DMS153 treated with DMSO at 0.1 percent for 48 hours (cell line): ENCODE data around the gene PPARA.

ENCODE experiments used
- DNase-seq: peaks from one replicate; lab custom pipeline; 2025; ENCODE audit not compliant: unreplicated experiment; lab: John Stamatoyannopoulos, UW

Gene PPARA

DNA sequence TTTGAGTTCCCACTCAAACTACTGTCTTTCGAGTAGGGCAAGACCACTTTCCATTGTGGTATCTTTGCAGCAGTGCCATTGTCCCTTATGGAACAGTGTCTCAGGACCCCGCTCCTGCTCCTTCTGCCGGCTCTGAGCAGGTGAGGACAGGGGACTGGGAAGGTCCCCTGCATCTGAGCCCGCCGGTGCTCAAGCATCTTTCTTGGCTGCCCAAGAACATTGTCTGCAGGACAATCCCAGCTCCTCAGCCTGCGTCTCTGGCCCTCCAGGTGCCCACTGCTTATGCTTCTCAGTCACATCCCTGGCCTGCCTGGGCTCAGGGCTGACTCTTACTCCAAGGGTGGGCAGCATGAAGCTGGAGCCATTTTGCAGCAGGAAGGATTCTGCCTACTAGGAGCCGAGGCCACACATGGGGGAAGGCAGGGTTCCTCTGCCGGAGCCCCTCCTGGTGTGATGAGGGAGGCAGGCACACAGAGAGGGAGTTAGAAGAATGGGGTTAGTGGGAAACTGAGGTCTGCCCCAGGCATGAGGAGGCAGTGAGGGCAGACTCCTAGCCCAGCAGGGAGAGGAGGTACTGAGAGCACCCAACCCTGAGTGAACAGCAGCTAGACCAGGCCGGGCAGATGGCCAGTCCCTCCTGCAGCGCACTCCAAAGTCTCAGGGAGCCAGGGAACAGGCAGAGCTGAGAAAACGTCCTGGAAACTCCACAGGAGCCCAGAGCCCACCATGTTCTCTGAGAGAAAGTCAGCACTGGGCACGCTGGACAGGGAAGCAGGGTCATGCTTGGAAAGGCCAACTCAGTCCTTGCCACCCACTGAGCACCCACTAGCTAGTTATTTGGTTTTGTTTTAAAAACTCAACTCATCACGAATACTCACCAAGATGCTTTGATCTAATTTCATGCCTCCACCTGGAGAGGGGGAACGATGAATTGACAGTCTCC is 7.5 kb upstream of the PPARA start:
- no peak for DNase-seq

DNA sequence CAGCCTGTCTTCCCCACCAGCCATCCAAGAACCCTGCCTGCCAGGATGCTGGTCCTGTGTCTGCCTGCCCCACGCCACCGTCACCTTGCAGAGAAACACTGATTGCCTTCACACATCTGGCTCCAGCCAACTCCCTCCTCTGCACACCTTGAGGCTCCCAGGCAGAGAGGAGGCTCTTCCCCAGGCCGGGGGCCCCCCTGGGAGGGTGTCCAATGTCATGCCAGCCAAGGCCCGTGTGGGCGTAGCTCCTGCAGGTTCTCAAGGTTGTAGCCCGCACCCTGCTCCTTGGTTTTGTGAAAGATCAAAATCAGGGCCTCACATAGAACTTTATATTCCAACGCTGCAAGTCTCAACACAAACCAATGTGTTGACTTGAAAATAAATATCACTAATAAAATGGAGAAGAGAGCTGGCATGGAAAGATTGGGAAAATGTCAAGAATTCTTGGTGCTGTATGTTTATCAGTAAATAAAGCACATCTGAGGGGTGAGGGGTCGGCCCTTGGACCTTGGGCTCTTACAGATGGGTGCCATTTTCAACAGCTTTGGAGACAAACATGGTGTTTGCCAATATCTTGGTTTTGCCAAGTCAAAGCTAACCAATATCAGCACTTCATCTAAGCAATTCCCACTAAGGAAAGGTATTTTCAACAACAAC is 6.7 kb upstream of the PPARA start:
- DNase-seq, result no peak

DNA sequence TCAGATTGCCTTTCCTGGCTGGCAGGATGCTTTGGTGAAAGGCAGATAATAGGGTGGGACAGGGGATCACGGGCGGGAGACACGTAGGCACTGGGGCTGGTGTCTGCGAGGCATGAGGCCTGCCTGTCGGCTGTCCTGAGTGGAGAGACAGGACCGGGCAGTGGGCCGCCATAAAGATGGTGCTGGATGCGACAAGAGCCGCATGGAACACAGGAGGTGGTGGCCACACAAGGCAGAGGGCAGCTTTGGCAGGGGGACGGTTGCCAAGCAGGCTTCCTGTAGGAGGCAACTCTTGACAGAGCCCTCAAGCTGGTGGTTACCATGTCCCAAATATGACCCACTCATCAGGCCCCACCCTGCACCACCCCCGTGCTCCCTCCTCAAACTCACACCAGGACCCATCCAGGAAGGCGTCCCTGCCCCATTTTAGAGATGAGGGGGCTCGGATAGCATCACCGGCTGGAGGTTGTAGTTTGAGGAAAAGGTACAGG is 4.9 kb upstream of the PPARA start:
- DNase-seq, result no peak

DNA sequence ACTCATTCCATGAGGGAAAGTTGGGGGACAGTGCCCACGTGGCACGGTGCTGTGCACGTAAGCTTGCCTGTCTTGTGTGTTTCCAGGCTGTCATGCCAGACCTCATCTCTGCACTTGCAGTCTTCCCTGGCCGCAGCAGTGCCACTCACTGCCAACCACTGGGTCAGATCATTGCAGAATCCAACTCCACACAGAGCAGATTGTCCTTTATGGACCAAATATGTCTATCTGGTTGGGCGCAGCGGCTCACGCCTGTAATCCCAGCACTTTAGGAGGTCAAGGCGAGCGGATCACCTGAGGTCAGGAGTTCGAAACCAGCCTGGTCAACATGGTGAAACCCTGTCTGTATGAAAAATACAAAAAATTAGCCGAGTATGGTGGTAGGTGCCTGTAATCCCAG is 4.4 kb upstream of the PPARA start:
- no peak for DNase-seq

DNA sequence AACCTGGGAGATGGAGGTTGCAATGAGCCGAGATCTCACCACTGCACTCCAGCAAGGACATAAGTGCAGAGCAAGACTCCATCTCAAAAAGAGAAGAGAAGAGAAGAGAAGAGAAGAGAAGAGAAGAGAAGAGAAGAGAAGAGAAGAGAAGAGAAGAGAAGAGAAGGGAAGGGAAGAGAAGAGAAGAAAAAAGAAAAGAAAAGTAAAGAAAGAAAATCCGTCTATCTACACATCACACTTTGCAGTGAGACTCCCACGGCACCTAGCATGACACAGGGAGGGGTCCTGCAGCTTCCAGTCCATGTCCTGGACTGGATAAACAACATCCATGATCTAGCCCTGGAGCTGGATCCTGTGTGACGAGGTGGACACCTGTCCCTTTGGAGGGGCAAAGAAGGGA is 4.0 kb upstream of the PPARA start:
- no peak for DNase-seq

DNA sequence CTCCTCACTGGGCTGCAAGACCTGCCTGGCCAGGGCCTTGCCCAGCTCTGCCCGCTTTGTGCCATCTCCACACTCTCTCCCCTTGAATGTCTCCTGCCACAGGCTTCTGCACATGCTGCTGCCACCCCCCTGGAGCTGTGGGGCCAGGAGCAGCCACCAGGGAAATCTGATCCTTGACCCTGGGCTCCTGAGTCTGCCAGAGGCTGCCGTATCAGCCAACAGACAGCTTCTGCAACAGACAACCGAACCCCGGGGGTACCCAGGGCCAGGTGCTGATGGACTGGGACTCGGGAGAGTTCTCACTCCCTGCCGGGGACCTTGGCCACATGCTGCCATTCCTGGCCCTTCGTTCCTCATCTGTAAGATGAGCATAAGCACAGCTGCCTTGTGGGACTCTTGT is 3.3 kb upstream of the PPARA start:
- DNase-seq, result no peak

DNA sequence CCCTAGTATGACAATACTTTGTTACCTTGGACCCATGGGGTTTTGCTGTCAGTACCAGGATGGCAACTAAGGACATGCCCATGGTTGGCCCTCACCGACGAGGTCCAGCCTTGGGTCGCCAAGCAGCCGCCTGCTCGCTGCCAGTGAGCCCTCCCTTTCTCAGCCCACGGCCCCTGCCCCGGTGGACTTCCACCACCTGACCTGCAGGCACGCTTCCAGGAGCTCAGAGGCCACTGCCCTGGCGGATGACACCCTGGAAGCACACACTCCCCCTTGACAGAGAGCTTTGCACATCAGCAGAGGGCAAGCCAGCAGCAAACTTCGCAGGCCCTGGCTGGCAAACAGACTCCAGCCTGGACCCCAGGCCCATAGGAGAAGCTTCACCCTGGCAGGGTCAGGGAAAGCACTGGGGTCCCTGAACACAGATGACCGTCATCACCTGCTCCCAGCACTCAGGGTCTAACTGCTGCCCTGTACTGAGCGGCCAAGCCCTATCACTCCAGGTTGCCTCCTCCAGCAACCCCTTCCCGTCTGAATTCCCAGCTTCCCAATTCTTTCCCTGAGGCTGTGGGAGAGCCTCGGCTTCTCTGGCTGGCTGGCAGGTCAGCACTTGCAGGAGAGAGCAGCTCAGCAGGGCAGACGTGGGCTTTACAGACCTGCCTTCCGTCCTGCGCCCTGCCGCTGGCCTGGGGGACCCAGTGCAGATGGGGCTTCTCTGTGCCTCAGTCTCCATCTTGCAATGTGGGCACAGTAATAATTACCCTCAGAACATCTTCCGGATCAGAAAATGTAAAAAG is 2.7 kb upstream of the PPARA start:
- DNase-seq, result no peak

DNA sequence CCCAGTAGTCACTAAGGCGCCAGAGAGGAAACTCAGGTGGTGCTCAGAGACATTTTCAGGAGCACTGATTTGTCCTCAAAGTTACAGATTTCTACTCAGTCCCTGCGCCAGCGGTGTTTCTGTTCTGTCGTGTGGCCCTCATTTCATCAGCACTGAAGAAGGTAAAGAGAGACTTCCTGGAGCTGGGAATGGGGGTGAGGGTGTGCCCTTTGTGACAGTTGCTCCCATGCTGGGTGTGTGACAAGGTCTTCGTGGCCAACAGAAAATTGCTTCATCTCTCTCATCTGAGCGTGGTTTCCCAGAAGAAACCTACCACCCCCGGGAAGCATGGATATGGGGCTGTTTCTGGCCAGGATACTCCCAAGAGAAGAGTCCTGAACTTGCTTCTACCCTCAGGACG is 2.0 kb upstream of the PPARA start:
- no peak for DNase-seq

DNA sequence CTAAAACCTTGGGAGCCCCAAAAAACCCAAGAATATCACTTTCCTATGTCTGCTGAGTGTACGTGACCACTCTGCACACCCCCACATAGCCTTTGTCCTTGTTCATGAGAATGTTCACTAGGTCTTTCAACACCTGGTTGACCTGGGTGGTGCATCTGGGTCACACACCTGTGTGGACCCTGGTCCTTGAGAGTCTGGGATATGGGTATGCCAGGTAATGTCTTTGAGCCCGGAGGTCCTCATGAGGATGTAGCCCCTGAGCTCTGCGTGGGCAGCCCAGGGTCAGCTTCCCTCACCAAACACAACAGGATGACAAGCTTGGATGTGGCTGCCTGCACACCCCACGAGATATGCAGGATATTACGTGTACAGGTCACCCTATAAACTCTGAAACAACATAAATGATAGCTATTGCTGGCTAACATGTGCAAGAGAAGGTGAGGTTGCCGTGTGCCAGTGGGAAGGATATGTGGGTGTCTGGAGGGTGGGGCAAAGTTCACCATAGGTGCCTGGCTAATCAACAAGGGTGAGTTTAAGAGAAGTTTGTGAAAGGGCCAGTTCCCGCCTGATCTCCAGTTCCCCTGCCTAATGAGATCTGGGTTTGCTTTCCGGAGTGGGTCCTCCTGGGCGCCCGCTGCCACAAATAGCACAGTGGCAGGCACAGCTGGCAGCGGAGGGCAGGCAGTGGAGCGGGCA is 1.4 kb upstream of the PPARA start:
- DNase-seq, result no peak

DNA sequence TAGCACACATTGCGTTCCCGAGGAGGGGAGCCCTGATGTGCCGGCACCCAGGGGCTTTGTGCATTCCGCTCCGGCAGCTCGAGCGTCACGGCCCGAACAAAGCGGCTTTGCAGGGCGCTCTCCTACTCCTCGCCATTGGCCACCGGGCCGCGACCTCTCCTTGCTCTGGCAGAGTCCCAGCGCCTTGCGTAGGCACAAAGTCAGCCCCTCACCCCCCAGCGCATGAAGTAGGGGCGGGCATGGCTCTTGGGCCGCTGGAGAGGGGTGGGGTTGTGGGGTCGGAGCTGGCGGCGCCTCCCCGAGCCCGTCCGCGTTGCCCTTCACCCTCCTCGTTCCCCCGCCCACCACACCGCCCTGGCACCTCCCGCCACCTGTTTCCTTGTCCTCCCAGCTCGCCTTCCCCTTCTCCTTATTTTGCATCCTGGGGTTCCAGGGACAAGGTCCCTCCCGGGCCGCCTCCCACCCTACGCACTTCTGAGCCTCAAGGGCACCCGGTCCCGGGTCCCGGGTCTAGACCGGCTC is 753 bp upstream of the PPARA start:
- DNase-seq, result peak; percentile 44

DNA sequence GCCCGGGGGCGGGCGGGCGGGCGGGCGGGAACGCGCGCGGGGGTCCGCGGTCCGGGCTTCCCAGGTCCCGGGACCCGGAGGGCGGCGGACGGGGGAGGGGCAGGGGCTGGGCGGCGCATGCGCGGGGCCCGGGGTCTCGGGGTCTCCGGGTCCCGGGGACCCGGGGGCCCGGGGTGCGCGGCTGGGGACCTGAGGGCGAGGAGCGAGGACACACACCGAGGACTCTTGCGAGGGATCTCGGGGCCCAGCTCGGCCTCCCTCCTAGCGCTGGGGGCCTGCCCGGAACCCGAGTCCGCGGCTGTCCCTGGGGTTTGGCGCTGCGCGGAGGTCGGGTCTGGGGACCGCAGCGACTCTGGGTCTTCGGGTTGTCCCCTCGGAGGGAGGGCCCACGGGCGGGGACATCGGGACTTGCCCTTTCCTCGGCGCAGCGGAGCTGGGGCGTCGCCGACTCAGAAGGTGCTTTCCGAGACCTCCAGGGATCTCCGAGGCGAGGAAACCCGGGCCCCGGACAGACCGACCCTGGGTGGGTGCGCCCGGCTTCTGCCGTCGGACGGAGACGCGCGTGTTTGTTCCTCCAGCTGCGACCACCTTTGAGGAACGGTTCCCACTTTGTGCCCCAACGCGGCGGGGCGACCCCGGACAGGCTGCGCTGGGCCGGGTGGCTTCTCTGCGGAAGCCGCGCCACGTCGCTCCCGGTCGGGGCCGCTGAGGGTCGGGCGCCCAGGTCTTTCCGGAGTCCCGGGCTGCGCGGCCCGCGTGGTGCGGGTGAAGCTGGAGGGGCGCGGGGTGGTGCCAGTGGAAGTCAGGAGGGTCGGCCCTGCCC is 540 bp downstream of the PPARA start:
- no peak for DNase-seq

DNA sequence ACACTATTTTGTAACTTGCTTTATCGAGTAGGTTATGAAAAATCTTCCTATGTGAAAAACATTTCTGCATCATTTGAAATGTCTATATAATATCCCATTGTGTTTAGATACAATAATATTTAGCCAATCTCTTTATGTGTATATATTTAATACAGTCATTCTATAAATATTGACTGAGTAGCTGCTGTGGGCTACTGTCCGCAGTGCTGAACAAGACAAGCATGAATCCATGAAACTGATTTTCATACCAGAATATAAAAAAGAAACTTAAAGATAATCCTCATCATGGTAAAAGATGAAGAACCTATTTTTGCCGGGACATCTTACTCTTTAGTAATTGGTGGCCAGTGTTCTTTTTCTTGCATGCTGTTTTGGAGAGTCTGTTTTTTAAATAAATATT is 3.6 kb downstream of the PPARA start:
- no peak for DNase-seq

DNA sequence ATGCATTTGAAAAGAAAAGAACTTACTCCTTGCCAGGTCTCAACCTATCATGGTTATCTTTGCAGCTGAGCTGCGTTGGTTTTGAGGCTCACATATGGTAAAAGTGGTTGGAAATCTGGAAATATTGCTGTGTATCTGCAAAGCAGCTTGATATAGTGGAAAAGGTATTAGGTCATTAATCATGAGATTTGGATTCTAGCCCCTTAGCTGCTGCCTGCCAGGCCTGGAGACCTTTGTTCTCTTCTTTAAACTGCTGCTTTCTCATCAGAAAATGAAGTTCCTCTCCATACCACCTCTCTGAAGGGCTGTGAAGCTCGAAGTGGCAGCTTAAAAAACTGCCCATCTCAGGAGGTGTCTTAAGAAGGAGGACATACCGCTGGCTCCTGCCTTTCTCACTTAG is 5.7 kb downstream of the PPARA start:
- no peak for DNase-seq

DNA sequence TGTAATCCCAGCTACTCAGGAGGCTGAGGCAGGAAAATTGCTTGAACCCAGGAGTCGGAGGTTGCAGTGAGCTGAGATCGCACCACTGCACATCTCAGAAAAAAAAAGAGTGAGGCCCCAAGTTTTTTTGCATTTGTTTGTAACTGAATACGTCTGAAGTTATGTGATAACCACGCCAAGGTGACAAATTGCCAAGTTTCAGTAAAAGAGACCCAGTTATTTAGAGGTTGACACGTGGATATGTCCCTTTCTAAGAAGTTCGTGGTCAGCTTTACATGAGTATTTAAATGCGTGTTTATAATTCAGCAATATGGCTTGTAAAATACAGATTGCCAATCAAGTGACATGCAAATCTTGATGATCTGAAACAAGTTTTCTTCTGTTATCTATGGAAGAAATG is 8.0 kb downstream of the PPARA start:
- DNase-seq, result no peak

DNA sequence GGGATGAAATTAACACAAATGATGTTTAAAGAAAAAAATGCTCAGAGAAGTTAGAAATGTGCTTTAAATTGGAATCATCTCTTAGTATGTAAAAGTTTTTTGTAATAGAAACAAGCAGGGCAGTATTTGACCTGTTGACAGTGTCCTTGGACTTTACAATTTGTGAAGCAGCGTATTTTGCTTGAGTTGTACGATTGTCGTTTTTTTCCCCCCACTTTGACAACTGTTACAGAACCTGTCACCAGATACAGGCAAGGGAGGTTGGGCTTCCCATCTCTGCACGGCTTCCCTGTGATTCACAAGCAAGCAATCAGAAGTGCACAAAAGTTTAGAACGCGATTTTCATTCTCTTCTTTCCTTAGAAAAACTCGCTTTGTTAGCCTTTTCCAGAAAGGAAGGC is 8.9 kb downstream of the PPARA start:
- DNase-seq, result no peak

DNA sequence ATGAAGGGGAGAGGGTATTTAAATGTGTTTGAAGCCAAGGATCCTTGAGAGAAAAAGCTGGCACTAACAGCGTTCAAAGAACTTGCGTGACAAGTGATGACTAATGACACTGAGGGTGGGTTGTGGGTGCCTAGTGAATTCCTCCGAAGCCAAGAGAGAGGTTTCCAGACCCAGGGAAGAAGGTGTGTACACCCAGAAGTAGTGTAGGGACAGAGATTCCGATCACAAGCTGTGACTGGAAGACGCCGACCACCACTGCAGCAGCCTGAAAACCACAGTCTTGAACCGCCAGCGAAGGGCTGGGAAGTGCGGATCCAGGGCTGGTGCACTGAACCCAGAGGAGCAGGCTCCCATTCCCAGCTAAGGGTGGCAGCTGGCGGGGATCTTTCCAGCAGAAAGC is 9.5 kb downstream of the PPARA start:
- no peak for DNase-seq

DNA sequence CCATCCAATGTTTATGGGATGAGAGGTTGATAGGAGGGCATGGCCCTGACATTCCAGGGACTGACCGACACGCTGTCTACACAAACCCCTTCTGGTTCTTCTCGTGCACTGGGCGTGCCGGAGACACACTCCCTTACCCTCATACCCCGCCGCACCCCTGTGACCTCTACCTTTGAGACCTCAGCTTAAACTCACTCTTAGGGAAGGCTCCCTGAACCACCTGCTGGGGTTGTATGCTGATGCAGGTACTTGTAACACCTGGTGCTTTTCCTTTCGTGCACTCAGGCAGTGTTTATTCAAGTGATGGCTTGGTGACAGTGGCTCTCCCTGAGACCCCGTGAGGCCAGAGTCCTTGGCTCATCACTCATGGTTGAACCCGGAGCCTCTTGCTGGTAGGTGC is 12.0 kb downstream of the PPARA start:
- no peak for DNase-seq

DNA sequence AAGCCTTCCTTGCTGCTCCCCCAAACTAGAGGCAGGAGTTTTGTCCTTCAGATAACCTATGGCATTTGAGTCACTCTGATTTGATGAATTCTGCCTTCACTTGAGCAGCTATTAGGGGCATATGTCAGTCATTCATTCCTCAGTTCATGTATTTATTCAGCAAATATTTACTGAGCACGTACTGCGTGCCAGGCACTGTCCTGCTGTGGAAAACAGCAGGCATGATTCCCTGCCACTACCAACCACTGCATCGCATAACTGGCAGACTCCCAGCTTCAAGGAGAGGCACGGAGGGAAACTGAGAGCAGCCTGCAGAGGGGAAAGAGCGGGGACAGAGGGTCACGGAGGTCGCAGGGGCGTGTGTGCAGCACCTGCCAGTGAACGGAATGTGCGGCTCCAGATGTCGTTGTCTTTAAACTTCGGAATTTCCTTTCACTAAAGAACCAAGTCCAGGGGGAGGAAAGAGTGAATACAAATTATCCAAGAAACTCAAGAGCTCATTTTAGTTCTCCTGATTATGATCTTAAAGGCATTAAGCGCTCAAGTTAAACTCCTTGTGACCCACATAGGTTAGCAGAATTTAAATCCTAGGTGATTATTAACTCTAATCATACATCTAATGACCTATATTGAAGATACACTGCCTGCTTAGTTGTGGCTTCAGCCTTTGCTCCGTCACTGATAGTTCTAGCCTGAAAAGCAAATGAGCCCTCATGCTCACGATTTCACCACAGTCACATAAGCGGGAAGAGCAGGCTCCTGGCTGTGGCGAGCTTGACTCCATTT is 12.6 kb downstream of the PPARA start:
- no peak for DNase-seq

DNA sequence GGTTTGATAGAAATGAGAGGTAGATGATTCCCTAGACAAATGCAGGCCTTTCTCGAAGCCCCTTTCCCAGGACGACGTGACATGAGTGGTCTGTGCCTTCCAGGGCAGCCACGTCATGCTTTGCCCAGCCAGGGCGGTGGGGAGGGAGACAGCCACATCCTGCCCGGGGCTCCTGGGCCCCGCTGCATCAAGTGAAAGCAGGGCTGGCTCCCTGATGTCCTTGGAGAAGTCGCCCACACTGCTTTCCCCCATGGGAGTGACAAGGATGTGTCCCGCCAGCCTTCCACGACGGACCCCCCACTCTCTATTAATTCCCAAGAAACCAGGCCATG is 13.2 kb downstream of the PPARA start:
- no peak for DNase-seq
